NCI-H345 (cell line): ENCODE data around the gene GOLGA6L7.
"Not testable (repeated sequence)": the region's sequence is repeated elsewhere in the genome, so short reads cannot be mapped to it uniquely, and the experiment has no call there.

Experiments
- DNase-seq: peaks from one replicate; lab custom pipeline; 2025; lab: John Stamatoyannopoulos, UW

GOLGA6L7 gene

DNA sequence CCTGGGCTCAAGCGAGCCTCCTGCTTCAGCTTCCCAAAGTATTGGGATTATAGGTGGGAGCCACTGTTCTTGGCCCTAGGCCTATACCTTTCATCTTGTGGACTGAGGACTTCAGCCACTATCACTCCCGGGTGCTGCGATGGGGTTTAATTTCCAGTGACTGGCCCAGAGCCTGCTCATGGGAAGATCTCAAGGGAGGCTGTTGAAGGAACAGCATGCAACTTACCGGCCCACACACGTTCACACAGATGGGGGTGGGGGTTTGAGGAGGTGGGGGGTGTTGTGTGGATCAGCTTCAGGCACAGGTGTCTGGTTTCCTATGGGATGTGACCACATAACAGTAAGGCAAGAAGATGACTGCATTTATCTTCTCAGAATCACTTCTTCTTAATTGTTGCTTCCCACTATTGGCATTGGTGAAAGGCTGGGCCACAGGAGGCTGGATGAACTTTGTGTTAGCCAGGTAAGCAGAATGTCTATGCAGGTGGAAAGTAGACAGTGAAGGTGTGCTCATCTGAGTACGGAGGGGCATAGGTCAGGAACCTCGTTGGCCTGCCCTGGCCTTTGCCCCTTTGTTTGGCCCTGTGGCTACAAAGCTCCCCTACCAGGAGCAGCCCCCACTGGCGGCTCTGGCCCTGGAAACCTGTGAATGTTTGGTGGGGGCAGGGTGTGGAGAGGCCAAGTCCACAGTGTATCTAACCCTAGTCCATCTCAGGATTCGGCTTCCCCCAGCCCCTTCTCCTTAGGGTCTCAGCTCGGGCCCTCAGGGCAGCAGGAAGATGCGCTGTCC lies 35.9 kb upstream of the GOLGA6L7 start:
- no peak for DNase-seq

DNA sequence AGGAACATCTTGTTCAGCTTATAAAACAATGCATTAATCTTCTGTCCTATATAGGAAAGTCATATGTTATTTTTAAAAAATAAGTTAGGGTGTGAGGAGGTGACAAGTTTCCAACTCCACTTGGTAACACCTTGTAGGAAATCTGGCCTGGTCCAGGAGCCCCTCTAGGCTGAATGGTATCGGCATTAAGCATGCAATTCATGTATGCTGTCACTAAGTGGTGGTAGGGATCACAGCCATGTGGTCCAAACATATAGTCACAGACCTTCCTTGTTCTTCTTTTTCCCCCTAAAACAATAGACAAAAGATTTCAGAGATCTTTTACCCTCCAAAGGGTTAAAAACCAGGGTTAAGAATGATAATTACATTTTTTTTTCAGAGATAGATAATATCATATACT lies 33.2 kb upstream of the GOLGA6L7 start:
- DNase-seq: no peak

DNA sequence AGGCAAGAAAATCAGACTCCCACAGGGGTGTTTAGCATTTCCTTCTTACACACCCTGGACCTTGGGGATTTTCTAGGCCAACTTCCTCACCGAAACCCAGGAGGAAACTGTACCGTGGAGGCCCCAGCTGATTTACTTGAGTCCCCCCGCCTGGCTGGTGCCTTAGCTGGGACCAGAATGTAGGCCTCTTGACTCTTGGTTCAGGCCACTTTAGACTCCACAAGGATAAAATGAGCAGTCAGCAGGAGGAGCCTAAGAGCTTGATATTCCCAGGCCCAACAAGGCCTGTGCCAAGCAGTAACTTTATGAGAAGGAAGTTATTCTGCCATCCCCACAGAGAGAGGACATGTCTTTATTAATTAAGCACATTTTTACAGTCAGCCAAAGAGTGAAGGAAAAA lies 32.7 kb upstream of the GOLGA6L7 start:
- no peak for DNase-seq

DNA sequence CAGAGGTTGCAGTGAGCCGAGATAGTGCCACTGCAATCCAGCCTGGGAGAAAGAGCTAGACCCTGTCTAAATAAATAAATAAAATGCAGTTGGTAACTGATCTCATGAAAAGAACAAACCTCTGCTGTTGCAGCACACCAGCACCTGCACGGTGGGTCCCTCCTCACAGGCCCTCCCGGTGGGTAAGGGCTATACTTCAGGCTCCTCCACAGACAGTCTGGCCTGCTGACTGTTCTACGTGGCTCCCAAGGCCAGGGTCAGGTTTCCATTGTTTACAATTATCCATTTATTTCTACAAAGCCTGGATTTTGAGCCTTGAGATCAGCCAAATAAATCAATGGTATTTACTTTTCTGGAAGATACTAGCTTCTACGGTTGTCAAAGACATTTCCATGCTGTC lies 32.2 kb upstream of the GOLGA6L7 start:
- DNase-seq: no peak

DNA sequence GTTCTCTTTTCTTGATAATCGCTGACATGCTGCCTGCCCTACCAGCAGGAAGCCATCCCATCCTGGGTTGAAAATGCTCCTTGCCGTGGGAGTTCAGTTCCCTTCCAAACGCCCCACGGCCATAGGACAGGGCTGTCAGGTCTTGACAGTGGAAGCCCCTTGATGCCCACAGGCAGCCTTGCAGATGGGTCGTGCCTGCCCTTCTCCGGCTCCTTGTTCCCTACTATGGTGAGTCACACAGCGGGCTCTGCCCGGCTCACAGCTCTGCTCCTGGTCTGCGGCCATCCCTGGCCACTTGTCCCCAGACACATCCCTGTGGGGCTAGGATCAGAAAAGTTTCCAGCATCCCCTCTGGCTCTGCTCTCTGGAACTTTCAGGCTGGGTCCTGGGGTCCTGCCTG lies 31.1 kb upstream of the GOLGA6L7 start:
- DNase-seq: no peak

DNA sequence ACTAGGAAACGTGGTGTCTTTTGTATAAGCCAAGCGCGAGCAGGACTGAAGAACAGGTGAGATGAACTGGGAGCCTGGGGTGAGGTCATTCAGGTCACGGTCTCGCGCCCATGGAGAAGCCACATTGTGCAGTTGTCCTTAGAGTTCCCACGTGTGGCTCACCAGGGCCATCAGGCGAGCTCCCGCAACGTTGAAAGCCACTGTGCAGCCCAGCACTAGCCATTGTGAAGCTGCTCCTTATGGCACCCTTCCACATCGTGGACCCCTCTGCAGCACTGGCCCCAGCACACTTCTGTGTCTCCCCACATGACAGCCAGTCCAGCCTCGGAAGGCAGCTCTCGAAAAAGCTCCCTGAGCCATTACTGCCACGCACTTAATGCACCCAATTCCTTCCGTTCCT lies 29.8 kb upstream of the GOLGA6L7 start:
- DNase-seq: no peak

DNA sequence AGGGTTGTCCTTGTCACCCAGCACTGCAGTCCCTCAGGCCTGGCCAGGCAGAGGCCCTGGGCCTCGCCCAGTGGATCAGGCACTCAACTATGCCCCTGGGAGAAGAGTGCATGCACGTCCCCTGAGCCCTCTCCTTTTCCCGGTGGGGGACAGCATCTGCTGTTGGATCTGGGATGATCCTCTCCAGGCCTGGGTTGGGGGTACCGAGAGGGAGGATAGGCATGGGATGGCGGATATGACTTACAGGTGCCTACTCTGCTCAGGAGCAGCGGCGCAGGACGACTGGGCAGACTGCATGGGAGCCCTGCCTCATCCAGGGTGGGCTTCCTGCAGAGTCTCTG lies 28.4 kb upstream of the GOLGA6L7 start:
- no peak for DNase-seq

- DNase-seq: no peak
Measured at GRCh38 chr15:28876131-28876844, 27.8 kb upstream of the GOLGA6L7 start.

DNA sequence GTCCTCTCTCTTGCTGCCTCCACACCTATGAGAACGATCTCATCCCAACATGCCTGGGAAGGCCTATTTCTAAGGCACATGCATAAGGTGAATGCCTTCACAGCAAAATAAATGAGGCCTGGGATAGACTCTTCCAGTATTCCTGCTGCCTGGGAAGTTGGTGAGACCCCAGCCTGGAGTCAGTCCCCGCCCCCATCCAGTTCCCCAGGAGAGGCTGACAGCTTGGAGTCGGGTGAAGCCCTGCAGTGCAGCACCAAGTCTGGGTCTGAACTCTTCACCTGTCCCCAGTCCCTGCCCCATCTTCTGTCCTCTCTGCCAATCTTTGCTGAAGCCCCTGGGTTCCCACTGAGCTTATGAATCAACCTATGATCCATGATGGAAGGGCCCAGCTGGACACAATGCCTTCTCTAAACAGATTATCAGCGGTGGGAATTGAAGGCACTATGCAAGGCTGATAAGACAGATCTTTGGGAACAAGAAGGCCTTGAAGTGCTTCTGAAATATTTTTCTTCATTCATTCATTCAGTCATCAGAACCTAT lies 27.1 kb upstream of the GOLGA6L7 start:
- DNase-seq: no peak

GRCh38 chr15:28873585-28874190 lies 25.2 kb upstream of the GOLGA6L7 start:
- DNase-seq: no peak

GRCh38 chr15:28873006-28873405 lies 24.6 kb upstream of the GOLGA6L7 start:
- DNase-seq: no peak

- no peak for DNase-seq
Measured at GRCh38 chr15:28871168-28871567, 22.7 kb upstream of the GOLGA6L7 start.

- DNase-seq: no peak
Measured at GRCh38 chr15:28868744-28869345, 20.4 kb upstream of the GOLGA6L7 start.

GRCh38 chr15:28861589-28862293 lies 13.3 kb upstream of the GOLGA6L7 start:
- not testable (repeated sequence) for DNase-seq

GRCh38 chr15:28861031-28861534 lies 12.6 kb upstream of the GOLGA6L7 start:
- no peak for DNase-seq

DNA sequence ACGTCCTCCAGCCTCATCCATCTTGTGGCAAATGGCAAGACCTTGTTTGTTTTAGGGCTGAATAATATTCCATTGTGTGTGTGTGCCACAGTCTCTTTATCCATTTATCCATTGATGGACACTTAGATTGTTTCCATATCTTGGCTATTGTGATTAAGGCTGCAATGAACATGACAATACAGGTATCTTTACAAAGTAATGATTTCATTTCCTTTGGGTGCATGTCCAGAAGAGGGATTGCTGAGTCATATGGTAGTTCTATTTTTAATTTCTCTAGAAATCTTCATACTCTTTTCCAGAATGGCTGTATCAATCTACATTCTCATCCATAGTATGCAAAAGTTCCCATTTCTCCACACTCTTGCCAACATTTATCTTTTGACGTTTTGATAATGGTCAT lies 6.1 kb upstream of the GOLGA6L7 start:
- not testable (repeated sequence) for DNase-seq

DNA sequence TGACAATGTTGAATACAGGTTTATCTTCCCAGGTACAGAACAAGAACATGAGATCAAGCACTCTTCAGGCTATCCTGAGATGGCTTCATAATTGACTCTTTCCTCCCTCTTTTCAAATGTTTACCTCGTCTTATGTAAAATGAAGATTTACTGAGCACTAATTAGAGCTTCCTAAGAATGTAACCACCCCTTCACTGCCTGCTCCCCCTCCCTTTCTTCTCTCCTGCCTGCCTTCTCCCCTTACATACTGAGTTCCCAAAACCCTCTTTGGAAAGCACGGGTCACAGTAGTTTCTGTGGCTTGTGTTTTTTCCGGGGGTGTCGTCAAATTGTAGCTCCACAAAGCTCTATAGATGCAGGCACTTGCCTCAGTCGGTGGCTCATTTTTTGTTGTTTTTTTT lies 5.2 kb upstream of the GOLGA6L7 start:
- not testable (repeated sequence) for DNase-seq

- not testable (repeated sequence) for DNase-seq
Measured at GRCh38 chr15:28849766-28850165, 1.3 kb upstream of the GOLGA6L7 start.

- not testable (repeated sequence) for DNase-seq
Measured at GRCh38 chr15:28849271-28849670, 827 bp upstream of the GOLGA6L7 start.

DNA sequence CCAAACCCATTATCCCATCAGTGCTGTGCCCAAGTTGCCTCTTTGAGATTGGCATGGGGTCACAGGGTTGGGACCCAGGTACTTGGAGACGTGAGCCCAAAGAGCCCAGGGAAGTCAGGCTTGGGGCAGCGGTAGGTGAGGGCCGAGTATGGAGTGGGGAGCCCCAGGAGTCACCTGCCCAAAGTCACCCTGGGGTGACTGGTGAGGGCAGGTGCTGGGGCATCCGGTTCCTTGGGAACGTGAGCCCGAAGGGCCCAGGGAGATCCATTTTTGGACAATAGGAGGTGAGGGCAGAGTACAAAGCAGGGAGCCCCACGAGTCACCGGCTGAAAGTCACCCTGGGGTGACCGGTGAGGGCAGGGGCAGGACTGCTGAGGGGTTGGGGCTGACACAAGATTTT lies 485 bp downstream of the GOLGA6L7 start:
- not testable (repeated sequence) for DNase-seq

GRCh38 chr15:28847247-28847646 lies 1.2 kb downstream of the GOLGA6L7 start:
- DNase-seq: not testable (repeated sequence)

GRCh38 chr15:28844147-28844546 lies 4.3 kb downstream of the GOLGA6L7 start:
- not testable (repeated sequence) for DNase-seq
